ELF-1 (cell line): ENCODE measurements around the gene SIGLEC9.
A peak's percentile ranks its signal among the peaks of the same experiment; 100 is the strongest.

Experiments used
- DNase-seq: peaks from one replicate; pipeline ENCODE4 v3.0.0-alpha.2; 2016; ENCODE audit warnings: low read depth, low spot score

Gene SIGLEC9

GRCh38 chr19:51124729-51125128 is at the start of gene SIGLEC9:
SIGLEC9 (plus strand) TSS chr19:51124906; CDS start chr19:51124975, 69 bp downstream.
- DNase-seq: no peak

DNA sequence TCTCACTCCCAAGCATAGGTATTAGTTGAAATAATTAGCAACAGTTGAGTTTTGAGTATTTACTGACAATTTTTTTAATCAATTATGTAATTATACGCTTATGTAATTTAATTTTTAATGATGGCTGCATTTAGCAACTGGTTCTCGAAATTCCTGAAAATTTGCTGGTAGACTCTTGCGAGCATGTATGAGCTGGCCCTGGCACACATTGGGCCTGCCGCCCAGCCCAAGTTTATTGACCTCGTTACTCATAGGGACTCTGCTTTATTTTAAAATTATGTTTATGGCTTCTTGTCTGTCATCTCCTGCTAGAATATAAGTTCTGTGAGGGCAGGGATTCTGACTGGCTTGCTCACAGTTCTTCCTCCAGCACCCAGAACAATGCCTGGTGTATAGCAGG is 48.7 kb upstream of the SIGLEC9 start:
- no peak for DNase-seq

- DNase-seq: no peak
Observed at GRCh38 chr19:51076631-51077213, 48.0 kb upstream of the SIGLEC9 start.

GRCh38 chr19:51078104-51078503 is 46.6 kb upstream of the SIGLEC9 start:
- DNase-seq: no peak

- no peak for DNase-seq
Observed at GRCh38 chr19:51078731-51079130, 46.0 kb upstream of the SIGLEC9 start.

DNA sequence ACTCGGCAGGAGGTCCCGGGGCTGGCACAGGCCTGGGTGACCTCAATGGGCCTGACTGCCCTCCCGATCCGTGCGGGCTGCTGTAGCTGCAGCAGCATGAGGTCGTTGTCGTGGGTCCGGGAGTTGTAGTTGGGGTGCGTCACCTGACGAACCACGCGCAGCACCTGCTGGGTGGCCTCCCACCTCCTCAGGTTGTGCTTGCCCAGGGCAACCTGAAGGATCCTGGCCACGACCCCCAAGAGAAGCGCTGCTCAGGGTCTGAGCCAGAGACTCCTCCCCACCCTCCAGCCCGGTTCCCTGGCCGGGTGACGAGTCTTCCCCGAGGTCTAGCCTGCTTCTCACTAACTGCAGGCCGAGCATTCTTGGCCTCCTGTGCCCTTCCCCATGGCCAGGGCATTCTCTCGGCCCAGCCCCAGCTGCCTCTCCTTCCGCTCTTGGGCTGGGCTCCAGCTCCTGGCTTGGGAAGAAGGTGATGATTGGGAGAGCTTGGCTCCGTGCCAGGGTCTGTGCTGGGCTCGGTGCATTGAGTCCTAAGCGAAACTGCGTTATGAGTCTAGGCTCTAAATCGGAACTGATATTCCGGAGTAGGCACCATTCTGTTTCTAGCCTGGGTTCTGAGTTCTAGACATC is 45.1 kb upstream of the SIGLEC9 start:
- no peak for DNase-seq

- no peak for DNase-seq
Observed at GRCh38 chr19:51081476-51081875, 43.2 kb upstream of the SIGLEC9 start.

DNA sequence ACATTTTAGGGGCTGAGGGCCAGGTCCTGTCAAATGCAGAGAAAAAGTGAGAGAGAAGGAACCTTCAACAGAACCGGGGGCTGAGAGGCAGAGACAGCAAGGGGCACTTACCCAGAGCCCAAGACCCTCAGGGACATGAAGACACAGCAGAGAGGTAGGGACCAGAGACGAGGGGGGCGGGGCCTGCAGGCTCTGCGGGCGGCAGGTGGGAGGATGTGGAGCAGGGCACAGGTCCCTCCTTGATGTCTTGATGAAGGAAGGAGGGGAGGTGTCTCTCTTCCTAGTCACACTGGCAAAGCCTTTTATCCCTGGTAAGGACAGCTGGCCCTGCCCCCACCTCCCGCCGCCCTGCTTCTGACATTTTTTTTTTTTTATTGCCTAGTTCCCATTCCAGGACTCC is 42.1 kb upstream of the SIGLEC9 start, which contains the start of gene KLK14:
KLK14 (minus strand) TSS at position 277 of the 400 bp plus-strand sequence; CDS start at position 4, 273 bp downstream.
- DNase-seq: no peak

GRCh38 chr19:51083181-51083580 is 41.5 kb upstream of the SIGLEC9 start:
- DNase-seq: no peak

- DNase-seq: no peak
Observed at GRCh38 chr19:51083783-51084182, 40.9 kb upstream of the SIGLEC9 start.

- no peak for DNase-seq
Observed at GRCh38 chr19:51084505-51084904, 40.2 kb upstream of the SIGLEC9 start.

DNA sequence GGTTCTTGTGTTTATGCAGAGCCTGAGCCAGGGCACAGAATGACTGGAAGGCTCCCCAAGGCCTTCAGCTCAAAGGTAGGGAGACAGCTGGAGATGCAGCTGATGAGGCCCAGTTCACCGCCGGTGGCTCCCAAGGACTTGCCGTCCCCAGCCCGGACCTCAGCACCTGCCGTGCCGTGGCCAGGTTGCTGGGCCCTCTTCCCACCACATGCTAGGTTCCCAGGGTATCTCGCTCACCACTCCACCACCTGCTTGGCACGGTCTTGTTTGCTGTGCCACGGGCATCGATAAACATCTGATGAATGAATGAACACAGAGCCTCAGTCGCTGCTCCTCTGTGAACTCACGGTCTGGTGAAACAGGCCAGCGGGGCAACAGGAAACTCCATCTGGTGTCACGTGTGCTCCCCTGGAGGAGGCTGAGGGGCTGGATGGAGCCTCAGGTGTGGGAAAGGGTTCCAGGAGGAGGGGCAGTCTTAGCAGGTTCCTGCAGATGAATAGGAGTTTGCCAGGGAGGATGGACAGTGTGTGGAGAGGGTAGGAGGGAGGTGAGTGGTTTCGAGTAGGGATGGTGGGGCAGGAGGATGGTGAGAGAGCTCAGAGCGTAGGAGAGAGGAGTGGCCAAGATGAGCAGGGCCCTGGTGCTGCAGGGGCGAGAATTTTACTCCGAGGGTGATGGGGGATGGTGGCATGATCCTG is 38.4 kb upstream of the SIGLEC9 start:
- DNase-seq: no peak

DNA sequence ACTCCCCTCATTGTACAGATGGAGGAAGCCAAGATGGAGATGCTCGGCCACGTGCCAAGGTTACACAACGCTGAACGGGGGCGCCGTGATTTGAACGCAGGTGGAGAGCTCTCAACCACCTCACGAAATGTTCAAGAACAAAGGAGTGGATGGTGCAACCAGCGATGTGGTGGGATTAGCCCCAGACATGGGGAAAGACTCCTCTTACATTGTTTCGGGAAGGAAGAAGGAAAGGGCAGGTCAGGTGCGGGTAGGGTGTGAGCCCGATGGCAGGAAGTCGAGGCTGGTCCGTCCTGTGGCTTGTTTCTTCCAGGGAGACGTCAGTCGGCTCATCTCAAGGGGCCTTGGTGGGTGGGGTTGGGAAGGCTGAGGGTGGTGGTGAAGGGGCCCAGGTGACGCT is 34.9 kb upstream of the SIGLEC9 start:
- DNase-seq: no peak

DNA sequence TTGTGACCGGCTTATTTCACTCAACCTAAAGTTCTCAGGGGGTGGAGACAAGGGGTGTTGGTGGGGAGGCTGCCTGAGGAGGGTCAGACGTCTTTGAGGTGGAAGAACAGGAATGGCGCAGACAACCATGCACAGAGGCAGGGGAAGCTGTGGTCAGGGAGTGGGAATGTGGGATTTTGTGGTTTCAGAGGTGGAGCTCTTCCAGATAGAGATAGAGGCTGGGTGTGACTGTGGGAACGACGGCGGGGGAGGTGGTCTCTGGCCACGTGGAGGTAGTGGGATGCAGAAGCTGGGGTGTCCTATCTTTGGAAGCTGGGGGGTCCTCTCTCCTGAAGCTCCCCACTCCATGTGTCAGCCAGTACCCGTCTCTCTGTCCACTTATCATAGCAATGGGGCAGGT is 34.2 kb upstream of the SIGLEC9 start:
- no peak for DNase-seq

- DNase-seq: no peak
Observed at GRCh38 chr19:51091126-51091525, 33.6 kb upstream of the SIGLEC9 start.

DNA sequence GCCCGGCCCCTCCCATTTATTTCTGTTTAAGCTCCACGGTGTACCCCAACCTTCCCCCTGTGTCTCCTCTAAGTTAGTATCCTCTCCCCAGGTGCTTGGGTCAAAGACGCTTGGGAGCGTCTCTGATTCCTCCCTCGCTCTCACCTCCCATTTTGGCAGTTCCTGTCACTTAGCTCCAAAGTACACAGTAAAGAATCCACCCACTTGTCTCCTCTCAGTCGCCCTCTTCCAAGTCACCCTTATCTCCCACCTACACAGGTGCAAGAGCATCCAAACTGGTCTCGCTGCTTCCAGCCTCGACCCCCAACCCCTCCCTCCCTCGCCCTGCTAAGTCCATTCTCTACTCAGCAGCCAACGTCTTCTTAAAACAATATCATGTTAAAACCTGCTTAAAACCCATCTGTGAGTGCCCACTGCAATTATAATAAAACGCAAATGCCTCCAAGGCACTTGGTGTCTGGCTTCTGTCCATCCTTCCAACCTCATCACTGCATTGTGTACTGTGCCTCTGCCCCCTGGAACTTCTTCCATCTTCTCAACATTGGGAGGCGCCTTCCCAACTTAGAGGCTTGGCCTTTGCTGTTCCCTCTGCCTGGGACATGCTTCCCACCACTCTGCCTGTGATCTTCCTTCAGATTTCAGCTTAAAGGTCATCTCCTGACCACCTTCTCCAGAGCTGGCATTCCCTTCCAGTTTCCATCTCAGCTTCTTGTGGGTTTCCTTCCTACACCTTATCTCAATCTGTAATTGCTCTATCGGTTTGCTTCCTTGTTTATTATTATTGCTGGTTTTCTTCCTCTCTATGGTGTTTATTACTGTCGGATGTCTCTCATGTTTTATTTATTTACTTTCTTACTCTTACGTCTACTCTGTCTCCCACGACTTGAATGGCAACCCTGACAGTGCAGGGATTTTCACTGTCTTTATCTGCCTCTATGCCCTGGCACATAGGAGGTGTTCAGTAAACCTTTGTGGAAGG is 32.5 kb upstream of the SIGLEC9 start:
- no peak for DNase-seq

DNA sequence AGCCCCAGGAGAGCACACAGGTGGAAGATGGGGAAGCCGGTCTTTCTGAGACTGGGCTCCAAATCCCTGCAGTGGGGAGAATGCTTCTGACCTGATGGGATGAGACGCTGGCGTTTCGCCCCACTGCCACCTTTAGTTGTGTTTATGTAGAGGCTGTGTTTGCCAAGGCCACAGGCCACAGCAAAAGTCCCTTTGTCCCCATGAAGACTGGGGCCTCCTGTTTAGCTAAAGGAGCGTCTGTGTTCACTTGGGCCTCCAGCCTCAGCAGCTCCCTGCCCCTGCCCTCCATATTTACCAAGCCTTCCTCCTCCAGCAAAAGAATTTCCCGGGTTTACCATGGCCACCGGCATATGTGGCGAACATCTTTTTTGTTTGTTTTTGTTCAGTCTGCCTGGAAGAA is 31.6 kb upstream of the SIGLEC9 start:
- no peak for DNase-seq

DNA sequence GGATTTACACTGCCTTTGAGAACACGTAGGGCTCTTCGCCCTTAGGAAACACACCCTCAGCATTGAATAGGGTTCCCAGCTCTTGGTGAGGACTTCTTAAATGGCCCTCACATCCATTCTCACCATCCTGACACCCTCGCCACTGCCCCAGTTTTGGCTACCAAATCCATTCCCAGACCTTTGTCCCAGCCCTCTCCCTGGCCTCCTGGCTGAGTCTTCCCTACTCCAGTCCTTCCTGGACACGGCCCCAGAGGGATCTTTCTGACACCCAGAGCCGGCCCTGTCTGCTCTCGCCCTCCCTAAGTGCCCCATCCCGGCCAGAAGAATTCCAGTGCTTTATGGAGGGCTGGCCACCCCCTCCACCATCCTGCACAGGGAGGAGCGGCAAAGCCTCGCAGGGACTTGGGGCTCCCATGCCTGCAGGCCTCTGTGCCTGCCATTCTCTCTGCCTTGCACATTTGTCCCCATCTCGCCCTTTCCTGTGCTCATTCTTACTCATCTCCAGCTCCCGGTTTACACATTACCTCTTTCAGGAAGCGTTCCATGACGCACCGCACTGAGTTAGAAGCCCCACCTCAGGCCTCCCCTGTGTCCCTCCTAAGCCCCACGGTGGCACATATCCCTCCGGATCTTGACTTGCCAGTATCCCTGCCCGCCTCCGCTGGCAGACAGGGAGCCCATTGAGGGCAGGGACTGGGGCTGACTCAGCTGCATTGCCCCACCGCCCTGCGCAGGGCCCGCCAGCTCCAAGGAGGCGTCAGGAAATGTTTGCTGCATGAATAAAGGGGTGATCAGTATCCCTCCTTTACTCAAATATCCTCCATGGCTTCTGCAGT is 31.0 kb upstream of the SIGLEC9 start:
- no peak for DNase-seq

- peak; percentile 79 for DNase-seq
Observed at GRCh38 chr19:51094696-51095279, 29.9 kb upstream of the SIGLEC9 start.

DNA sequence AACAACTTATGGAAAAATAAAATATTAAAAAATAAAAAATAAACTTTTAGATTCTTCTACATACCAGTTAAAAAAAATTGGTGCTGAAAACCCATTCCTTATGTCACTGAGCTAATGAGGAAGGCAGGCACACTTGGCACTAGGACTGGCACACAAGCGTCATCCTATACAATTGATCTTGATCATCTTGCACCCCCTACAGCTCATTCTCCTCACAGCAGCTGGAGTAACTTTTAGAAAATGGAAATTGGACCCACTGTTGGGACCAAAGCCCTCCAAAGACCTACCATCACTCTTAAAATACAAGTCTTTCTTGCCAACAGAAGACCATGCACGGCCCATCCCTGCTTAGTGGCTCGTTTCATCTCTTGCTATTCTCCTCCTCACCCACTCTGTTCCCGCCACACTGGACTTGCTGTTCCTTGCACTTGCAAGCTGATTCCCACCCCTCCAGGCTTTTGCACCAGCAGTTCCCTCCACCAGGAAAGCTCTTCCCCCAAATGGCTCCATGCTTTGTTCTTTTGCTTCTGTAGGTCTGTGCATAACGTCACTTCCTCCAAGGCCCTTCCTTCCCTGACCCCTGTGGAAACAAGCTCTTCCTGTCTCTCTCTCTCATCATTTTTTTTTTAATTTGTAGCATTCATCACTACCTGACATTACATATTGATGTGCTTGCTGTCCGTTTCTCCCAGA is 28.1 kb upstream of the SIGLEC9 start:
- DNase-seq: no peak
